ENCODE measurements around the gene LAMA2. TPM values are rescaled to one million over a fixed set of nuclear protein-coding genes. Genes with fewer than 3 reads are reported as not detected.

Gene LAMA2
- total and polyA plus RNA-seq, 2 donors from 2014 or later, result 2.2 to 20.8 TPM

DNA sequence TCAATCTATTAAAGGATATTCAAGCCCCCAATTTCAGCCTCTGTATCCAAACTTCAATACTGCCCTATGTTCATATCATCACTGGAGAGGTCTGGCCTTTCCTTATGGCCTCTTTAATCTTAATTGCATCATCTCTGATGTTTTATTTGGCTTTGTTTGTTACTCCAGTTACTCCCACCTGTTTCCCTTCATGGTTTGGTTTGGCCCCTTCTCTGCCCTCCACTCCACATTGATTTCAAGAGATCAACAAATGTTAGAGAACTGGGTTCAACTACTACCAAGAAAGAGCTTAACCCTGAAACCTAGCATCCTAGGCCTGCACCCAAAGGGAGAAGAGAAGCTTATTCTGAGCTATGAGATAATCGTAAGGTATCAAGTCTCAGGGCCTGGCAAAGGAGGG is 221.6 kb downstream of the LAMA2 start:
- TF ChIP-seq, protein P1, sequence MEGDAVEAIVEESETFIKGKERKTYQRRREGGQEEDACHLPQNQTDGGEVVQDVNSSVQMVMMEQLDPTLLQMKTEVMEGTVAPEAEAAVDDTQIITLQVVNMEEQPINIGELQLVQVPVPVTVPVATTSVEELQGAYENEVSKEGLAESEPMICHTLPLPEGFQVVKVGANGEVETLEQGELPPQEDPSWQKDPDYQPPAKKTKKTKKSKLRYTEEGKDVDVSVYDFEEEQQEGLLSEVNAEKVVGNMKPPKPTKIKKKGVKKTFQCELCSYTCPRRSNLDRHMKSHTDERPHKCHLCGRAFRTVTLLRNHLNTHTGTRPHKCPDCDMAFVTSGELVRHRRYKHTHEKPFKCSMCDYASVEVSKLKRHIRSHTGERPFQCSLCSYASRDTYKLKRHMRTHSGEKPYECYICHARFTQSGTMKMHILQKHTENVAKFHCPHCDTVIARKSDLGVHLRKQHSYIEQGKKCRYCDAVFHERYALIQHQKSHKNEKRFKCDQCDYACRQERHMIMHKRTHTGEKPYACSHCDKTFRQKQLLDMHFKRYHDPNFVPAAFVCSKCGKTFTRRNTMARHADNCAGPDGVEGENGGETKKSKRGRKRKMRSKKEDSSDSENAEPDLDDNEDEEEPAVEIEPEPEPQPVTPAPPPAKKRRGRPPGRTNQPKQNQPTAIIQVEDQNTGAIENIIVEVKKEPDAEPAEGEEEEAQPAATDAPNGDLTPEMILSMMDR (IDR thresholded peaks at IDR 0.05; ENCODE audit: borderline replicate concordance, extremely low read depth, insufficient read depth), result no peak
- no peaks in the 10 kb centered on the region for H3K4me1 ChIP-seq (ENCODE audit: control insufficient read depth in 2 of 3, insufficient read depth in 2 of 3, low read depth in 1 of 3, low read length in 3 of 3)
- no peaks in the 10 kb centered on the region for H3K27me3 ChIP-seq (ENCODE audit: control insufficient read depth, insufficient read depth, low read length)
- intact Hi-C loops (cut with DNase I), result no loop called here
- no peak overlapping the region for H3K4me3 ChIP-seq (ENCODE audit: low read length in 3 of 3)
- H3K27ac ChIP-seq (ENCODE audit: low read depth in 2 of 2, low read length in 2 of 2), result no peak overlapping the region
- DNase-seq (no peak), FAIRE-seq (no peak)
- H3K9me3 ChIP-seq (ENCODE audit: control insufficient read depth in 2 of 3, insufficient read depth in 1 of 3, low read length in 3 of 3), result no peaks in the 10 kb centered on the region
- H3K36me3 ChIP-seq (ENCODE audit: control insufficient read depth in 2 of 3, insufficient read depth in 3 of 3, low read length in 3 of 3), result no peaks in the 10 kb centered on the region
- H3K9ac ChIP-seq (ENCODE audit: low read length in 3 of 3), result no peak overlapping the region

- no peaks in the 10 kb centered on the region for H3K4me1 ChIP-seq (ENCODE audit: control insufficient read depth in 2 of 3, insufficient read depth in 2 of 3, low read depth in 1 of 3, low read length in 3 of 3)
These were observed 222.1 kb downstream of the LAMA2 start for GRCh38 chr6:129105035-129105434.

DNA sequence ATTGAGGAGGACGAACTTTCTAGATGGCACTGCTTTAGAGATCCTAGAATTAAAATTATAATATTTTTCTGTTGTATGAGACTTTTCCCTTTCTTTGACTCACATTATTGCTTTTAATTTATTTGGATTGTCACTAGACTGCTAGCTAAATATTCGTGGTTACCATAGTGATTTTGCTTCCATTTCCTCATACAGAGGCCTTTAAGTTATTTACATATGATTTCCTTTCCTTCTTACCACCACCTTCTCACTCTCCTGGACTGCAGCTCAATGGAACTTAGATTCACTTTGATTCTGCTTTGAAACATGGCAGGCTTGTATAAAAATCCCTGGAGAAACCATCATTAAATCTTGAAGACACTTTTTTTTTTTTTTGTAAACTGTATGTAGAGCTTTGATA is 222.9 kb downstream of the LAMA2 start:
- H3K36me3 ChIP-seq (ENCODE audit: control insufficient read depth in 2 of 3, insufficient read depth in 3 of 3, low read length in 3 of 3), result no peaks in the 10 kb centered on the region
- DNase-seq (no peak), FAIRE-seq (no peak)
- no peak overlapping the region for H3K9ac ChIP-seq (ENCODE audit: low read length in 3 of 3)
- H3K4me1 ChIP-seq (ENCODE audit: control insufficient read depth in 2 of 3, insufficient read depth in 2 of 3, low read depth in 1 of 3, low read length in 3 of 3), result no peaks in the 10 kb centered on the region
- TF ChIP-seq, protein P1 (IDR thresholded peaks at IDR 0.05; ENCODE audit: borderline replicate concordance, extremely low read depth, insufficient read depth), result no peak
- no peak overlapping the region for H3K4me3 ChIP-seq (ENCODE audit: low read length in 3 of 3)
- no peaks in the 10 kb centered on the region for H3K27me3 ChIP-seq (ENCODE audit: control insufficient read depth, insufficient read depth, low read length)
- intact Hi-C loops (cut with DNase I), result no loop called here
- H3K9me3 ChIP-seq (ENCODE audit: control insufficient read depth in 2 of 3, insufficient read depth in 1 of 3, low read length in 3 of 3), result no peaks in the 10 kb centered on the region
- no peak overlapping the region for H3K27ac ChIP-seq (ENCODE audit: low read depth in 2 of 2, low read length in 2 of 2)

More at GRCh38 chr6:129105035-129105434, 222.1 kb downstream of the LAMA2 start:
- intact Hi-C loops (cut with DNase I), result no loop called here
- no peaks in the 10 kb centered on the region for H3K36me3 ChIP-seq (ENCODE audit: control insufficient read depth in 2 of 3, insufficient read depth in 3 of 3, low read length in 3 of 3)
- DNase-seq, result no peak
- TF ChIP-seq, protein P1 (IDR thresholded peaks at IDR 0.05; ENCODE audit: borderline replicate concordance, extremely low read depth, insufficient read depth), result no peak
- no peak overlapping the region for H3K27ac ChIP-seq (ENCODE audit: low read depth in 2 of 2, low read length in 2 of 2)
- no peak overlapping the region for H3K9ac ChIP-seq (ENCODE audit: low read length in 3 of 3)
- FAIRE-seq, result no peak
- no peaks in the 10 kb centered on the region for H3K27me3 ChIP-seq (ENCODE audit: control insufficient read depth, insufficient read depth, low read length)
- H3K9me3 ChIP-seq (ENCODE audit: control insufficient read depth in 2 of 3, insufficient read depth in 1 of 3, low read length in 3 of 3), result no peaks in the 10 kb centered on the region
- H3K4me3 ChIP-seq (ENCODE audit: low read length in 3 of 3), result no peak overlapping the region

GRCh38 chr6:129108337-129108736 is 225.4 kb downstream of the LAMA2 start:
- Histone ChIP-seq H3K9me3 (ENCODE audit: control insufficient read depth in 2 of 3, insufficient read depth in 1 of 3, low read length in 3 of 3) (no peaks in the 10 kb centered on the region), H3K4me1 (ENCODE audit: control insufficient read depth in 2 of 3, insufficient read depth in 2 of 3, low read depth in 1 of 3, low read length in 3 of 3) (no peaks in the 10 kb centered on the region), H3K27me3 (ENCODE audit: control insufficient read depth, insufficient read depth, low read length) (no peaks in the 10 kb centered on the region), H3K27ac (ENCODE audit: low read depth in 2 of 2, low read length in 2 of 2) (no peak overlapping the region), H3K36me3 (ENCODE audit: control insufficient read depth in 2 of 3, insufficient read depth in 3 of 3, low read length in 3 of 3) (no peaks in the 10 kb centered on the region), H3K4me3 (ENCODE audit: low read length in 3 of 3) (no peak overlapping the region), H3K9ac (ENCODE audit: low read length in 3 of 3) (no peak overlapping the region)
- intact Hi-C loops (cut with DNase I), result no loop called here
- DNase-seq (no peak), FAIRE-seq (no peak)
- TF ChIP-seq, protein P1 (IDR thresholded peaks at IDR 0.05; ENCODE audit: borderline replicate concordance, extremely low read depth, insufficient read depth), result no peak

Measured in kidney (tissue), 14 donors.